Myocyte (in vitro differentiated cells): ENCODE measurements around the gene MGAT5. TPM values are rescaled to one million over a fixed set of nuclear protein-coding genes. Genes with fewer than 3 reads are reported as not detected.

Source experiments
- DNase-seq: peaks from one replicate; pipeline ENCODE4 v3.0.0-alpha.2; 2012; ENCODE audit warnings: low read depth
- polyA plus RNA-seq: library from polyadenylated mRNA; unstranded; fragments of >200 nt; gene quantifications from one replicate; pipeline ENCODE4 v1.2.1, GENCODE V29; 2012; ENCODE audit warnings: missing spikeins
- total RNA-seq: library from RNA; depleted of rRNA; stranded (reverse); fragments of >200 nt; gene quantifications from 2 replicates; pipeline ENCODE4 v1.2.3, GENCODE V29; 2014

Gene MGAT5, protein sequence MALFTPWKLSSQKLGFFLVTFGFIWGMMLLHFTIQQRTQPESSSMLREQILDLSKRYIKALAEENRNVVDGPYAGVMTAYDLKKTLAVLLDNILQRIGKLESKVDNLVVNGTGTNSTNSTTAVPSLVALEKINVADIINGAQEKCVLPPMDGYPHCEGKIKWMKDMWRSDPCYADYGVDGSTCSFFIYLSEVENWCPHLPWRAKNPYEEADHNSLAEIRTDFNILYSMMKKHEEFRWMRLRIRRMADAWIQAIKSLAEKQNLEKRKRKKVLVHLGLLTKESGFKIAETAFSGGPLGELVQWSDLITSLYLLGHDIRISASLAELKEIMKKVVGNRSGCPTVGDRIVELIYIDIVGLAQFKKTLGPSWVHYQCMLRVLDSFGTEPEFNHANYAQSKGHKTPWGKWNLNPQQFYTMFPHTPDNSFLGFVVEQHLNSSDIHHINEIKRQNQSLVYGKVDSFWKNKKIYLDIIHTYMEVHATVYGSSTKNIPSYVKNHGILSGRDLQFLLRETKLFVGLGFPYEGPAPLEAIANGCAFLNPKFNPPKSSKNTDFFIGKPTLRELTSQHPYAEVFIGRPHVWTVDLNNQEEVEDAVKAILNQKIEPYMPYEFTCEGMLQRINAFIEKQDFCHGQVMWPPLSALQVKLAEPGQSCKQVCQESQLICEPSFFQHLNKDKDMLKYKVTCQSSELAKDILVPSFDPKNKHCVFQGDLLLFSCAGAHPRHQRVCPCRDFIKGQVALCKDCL
- total RNA-seq, result 18.9 and 20.0 TPM in 2 replicates
- 13.1 TPM for polyA plus RNA-seq

DNA sequence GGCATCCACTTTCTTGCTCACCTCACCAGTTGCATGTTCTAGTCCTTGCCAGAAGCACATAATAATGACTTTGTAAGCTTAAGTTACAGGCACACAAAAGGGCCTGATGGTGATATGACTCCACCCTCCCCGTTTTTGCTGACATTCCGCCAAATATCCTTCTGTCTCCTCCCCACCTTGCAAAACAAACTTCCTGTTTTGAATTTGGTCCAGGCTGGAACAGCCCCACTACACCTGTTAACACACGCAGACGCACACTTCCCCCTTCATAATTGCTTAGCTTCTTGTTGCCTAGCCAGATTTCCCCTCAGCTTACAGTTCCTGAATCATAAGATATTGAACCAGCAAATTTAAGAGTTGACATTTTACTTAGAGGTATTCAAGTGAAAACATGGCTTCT is at the start of gene MGAT5:
Gene MGAT5, plus strand, starts transcription at position 269 of the 400 bp plus-strand sequence. CDS start 332 bp downstream, outside the sequence.
- DNase-seq, result no peak

- DNase-seq, result no peak
Measured at GRCh38 chr2:134205087-134205486, 48.8 kb upstream of the MGAT5 start.

GRCh38 chr2:134206031-134206430 is 47.8 kb upstream of the MGAT5 start:
- no peak for DNase-seq

GRCh38 chr2:134206573-134206972 is 47.3 kb upstream of the MGAT5 start:
- DNase-seq, result peak; percentile 70

DNA sequence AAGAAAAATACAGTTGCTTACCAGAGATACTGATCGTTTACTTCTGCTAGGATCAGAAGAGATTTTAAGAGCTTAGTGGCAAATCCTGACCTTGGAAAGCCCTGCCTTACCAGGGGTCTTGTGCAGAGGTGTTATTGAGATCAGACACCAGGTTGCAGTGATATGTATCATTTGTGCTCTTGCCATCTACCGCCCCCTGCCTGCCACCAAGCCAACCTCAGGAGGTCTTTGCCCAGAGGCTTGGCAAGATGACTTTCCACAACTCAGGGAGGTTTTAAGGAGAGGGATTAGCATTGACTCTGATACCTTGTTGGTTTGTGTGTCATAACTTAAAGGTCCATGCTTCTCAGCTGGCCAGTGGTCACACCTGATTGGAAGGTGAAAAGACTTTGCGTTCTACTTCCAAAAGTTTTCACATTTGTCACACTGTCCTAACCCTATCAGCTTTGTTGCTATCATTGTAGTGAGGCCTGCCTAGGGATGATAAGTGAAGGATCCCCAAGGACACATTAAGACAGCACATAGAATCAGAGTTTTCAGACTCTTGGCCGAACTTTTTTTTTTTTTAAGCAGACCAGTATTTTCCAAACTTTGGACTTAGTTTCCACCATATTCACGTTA is 46.2 kb upstream of the MGAT5 start:
- DNase-seq, result peak; percentile 48

DNA sequence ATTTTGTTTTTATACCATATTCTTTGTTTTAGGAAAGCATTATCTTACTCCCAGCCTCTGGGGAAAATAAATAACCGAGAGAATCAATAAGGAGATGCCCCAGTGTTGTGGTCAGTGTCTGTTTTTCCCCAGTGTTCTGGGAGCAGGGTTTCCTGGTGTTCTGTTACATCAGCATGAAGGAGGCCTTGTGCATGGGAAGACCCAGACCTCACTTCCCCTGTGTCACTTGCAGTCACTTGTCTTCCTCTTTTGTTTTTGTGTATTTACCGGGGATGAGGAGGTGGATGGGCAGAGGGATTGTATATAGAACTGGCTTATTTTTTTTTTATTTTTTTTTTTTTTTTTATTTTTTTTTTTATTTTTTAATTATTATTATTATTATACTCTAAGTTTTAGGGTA is 45.0 kb upstream of the MGAT5 start:
- no peak for DNase-seq

- no peak for DNase-seq
Measured at GRCh38 chr2:134212746-134213145, 41.1 kb upstream of the MGAT5 start.

GRCh38 chr2:134216152-134216829 is 37.6 kb upstream of the MGAT5 start:
- DNase-seq, result no peak

GRCh38 chr2:134217351-134217750 is 36.5 kb upstream of the MGAT5 start:
- DNase-seq, result no peak

DNA sequence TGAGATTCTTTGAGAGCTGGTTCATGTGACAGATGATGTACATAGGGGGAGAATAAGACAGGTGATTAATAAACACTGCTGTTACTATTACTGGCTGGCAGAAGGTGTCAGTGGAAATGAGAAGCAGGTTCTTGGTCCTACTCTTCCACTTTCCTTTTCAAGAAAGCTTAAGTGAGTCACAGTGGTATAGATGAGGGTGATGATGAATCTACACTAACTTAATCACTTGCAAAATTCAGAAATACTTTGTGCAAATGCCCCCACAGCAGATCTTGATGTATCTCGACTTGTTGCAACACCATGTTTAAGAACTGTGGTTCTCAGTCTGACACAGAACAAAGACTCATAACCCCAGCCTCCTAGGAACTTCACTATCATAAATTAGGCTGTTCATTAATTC is 35.9 kb upstream of the MGAT5 start:
- no peak for DNase-seq

- no peak for DNase-seq
Measured at GRCh38 chr2:134218414-134218813, 35.5 kb upstream of the MGAT5 start.

DNA sequence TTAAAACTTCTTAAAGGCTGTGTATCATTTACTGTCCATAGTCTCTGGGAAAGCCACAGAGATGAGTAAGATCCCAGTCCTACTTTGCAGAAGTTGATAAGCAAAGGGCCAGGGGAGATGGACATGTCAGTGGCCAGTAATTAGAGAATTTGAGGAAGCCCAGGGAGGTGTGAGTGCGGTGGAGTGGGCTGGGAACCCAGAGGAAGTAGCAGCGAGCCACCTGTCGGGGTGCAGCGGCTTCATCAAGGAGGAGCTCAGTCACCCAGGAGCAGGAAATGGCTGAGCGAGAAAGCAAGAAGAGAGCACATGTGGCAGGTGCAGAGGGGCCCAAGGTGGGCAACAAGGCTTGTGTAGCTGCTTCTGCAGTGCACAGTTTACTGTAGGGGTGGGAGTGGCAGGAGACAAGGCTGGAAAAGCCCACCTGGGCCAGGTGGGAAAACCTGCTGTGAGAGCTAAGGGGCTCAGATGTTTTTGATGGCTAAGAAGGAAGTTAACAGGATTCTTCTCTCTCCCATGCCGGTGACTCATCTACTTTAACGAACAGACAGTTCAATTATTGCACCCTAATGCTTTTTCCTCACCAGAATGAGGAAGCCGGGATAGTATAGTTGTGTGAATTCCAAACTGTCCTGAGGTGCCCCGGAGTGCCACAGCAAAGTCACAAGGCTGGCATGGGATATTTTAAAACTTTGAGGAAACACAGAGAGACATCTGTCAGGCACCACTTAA is 34.8 kb upstream of the MGAT5 start:
- DNase-seq, result no peak

DNA sequence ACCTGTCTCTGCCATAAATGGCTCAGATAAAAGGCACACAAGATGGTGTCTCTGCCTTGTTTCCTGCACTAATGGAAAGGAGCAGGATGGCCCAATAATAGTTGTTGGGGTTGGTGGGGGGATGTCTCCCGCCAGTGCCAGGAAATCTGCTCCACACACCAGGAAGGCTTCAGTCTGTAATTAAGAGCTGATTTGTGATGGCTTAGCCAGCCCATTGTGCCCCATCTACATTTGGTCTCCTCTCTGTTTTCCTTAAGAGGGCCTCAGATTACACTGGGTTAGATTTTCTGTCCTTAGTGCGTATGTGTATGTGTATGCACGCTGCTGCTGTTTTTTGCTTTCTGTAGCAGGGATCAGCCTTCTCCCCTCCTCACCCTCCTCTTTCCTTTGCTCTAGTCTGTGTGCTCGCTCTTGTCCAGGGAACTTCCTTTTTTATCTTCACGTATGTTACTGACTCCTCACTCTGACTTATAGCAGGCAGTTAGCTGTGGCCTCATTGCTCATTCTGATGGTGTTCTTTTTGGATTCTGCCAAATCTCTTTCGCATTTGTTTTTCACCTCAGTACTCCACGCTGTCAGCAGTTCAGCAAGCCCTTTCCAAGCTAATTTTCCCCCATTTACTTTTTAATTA is 33.4 kb upstream of the MGAT5 start:
- DNase-seq, result no peak

DNA sequence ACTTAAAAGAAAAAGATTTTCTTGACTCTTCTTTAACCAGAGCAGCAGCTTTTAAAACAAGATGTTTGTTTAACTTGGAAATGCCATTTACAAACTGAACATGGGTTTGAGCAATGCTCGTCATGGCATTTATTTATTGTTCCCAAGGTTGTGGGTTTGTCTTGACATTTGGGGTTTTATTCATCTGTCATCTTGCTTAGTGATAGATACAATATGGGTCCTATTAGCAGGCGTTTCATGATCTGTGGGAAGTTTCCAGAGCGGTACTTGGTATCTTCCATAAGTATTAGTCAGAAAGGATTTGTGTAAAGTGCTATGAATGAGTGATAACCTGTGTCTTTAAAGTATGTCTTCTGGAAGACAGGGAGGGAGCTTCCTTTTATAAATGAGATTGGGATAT is 29.9 kb upstream of the MGAT5 start:
- no peak for DNase-seq

GRCh38 chr2:134225173-134225572 is 28.7 kb upstream of the MGAT5 start:
- no peak for DNase-seq

GRCh38 chr2:134225841-134226240 is 28.0 kb upstream of the MGAT5 start:
- no peak for DNase-seq

GRCh38 chr2:134226601-134227000 is 27.3 kb upstream of the MGAT5 start:
- DNase-seq, result no peak

GRCh38 chr2:134227666-134228065 is 26.2 kb upstream of the MGAT5 start:
- no peak for DNase-seq

GRCh38 chr2:134228493-134228903 is 25.4 kb upstream of the MGAT5 start:
- DNase-seq, result no peak

DNA sequence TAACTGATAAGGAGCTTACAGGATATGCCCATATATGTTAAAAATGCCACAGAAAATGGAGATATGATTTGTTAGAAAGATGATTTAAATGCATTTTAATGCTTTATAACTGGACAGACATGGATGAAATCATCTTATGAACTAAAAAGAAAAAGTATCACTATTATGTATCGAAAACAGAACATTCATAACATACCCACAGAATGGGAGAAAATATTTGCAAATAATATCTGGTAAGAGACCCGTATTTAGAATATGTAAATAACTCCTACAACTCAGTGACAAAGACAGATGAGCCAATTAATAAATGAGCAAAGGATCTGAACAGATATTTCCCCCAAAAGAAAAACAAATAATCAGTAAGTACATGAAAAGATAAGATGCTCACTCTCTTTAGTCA is 24.3 kb upstream of the MGAT5 start:
- no peak for DNase-seq
